NCI-H2171 (cell line): Measurements from ENCODE around the gene SLC12A2.

ENCODE experiments used
- DNase-seq: peaks from one replicate; lab custom pipeline; 2025; lab: John Stamatoyannopoulos, UW

The SLC12A2 gene

DNA sequence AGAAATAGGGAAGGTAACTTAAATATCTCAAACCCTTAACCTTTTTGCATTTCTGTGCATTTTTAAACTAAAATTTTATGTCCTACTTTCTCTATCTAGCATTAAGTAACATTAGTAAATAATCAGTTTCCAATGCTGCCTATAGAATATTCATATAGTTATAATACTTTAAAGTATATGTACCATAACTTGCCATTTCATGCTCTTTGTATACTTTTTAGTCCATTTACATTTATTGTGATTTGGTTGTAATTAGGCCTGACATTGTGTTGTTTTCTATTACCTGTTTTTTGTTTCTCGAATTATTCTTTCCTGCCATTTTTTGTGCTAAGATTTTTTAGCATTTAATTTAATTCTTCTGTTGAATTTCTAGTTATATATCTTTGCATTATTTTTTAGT is 13.7 kb downstream of the SLC12A2 start:
- DNase-seq = no peak

DNA sequence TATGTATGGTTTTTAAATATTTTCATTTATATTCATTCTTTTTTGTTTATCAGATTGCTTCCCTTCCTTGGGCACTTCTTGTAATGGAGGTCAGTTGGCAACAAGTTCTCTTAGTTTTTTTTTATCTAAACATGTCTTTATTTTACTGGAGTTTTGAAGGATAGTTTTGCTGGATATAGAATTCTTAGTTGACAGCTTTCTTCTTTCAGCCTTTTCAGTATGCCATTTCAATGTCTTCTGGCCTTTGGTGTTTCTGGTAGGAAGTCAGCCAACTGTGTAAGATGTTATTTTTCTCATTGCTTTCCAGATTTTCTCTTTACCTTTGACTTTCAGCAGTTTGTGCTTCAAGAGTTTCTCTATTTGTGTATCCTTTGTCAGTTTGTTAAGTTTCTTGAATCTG is 14.2 kb downstream of the SLC12A2 start:
- no peak for DNase-seq

DNA sequence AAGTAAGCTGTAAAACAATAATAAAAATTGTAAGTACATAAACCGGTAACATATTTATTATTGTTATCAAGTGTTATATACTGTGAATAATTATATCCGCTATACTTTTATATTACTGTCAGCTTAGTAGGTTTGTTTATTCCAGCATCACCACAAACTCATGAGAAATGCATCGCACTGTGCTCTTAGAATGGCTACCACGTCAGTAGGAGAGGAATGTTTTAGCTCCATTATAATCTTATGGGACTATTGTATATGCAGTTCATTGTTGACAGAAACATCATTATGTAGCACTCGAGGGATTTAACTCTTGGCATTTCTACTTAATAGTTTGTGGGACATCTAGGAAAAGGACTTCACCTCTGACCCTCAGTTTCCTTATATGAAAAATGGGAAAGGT is 16.4 kb downstream of the SLC12A2 start:
- no peak for DNase-seq

DNA sequence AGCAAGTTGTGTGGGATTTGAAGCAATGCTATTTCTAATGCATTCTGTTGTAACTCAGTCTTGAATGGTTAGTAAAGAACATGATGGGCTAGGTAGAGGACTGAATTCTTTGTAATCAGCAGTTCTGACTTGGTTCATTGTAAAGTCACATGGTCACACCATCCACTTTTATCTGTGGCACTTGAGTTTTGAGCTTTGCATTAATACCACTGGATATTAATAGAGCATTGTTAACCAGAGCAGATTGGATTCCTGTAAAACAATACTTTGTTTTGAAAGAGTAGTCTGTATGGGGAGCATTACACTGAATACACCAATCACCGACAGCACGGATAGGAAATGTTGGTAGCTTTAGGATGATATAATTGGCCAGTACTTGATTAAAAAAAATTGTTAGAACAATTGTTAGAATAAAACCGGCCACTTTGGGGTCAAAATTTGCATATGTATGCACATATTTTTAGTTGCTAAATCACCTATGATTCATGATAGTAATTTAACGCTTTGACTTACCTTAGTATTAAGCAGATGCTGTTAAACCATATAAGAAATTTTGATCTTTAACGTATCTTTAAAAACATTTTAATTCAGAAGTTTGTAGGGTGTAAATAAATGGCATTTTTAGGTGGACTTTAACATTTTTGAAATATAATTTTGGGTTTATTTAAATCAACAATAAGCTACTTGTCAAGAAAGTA is 17.4 kb downstream of the SLC12A2 start:
- DNase-seq = no peak

DNA sequence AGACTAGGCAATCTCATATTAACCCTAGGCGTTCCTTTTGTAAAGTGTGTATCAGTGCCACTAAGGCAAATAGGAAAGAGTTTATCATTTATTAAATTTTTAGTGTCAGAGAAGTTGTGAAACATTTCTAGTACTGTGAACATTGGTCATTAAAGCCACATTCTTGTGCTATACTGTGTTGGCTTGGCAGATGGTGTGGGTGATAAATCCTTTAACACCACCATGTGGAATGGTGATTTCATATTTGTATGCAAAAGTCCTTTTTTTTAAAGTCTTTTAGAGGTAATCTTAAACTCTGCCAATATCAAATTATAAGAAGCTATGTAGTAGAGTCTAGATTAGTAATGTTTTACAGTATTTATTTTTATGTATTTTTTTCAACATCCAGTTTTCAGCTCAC is 18.1 kb downstream of the SLC12A2 start:
- no peak for DNase-seq

DNA sequence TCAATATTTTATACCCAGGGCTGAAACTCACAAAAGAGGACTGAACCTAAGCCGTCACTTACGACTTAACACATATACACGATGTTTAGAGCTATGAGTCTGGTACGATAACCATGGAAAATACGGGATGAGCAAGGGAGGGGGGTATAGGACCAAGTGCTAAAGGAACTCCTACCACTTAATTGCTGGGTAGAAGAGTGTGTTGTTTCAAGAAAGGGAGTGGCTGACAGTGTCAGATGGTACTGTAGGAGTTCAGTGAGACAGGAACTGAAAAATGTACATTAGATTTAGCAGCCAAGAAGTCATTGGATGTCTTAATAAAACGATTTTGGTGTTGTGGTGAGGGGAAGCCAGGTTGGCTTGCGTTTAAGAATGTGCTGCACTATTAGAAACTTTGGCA is 21.6 kb downstream of the SLC12A2 start:
- DNase-seq = no peak

DNA sequence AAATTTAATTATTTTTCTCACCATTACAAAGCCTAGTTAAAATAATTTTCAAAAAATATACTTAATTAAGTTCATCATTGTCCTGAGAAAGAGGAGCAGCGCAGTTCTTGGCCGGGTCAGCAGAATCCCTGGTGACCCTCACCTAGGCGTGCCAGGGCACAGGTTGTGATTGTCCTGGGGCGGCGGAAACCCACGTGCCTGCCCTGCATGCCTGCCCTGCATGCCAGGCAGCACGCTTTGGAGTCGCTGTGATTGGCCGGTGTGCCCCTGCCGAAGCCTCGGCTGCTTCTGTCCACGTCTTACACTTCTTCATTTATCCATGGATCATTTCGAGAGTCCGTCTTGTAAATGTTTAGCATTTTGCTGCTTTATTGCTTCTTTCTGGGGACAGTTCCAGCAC is 25.6 kb downstream of the SLC12A2 start:
- DNase-seq = no peak

DNA sequence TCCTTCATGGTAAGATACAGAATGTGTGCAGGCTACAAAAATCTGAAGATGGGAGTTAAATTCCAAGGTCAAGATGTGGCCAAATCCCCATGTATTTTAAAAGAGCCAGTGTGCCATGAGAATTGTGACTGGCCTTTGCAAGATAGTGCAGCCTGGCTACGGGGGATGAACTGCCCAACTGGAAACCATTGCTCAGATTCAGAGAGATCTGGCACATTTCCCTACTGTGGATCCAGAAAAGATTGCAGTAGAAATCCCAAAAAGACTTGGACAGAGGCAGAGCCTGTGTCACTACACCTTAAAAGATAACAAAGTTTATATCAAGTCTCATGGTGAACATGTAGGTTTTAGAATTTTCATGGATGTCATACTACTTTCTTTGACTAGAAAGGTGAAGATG is 26.2 kb downstream of the SLC12A2 start:
- DNase-seq = no peak

DNA sequence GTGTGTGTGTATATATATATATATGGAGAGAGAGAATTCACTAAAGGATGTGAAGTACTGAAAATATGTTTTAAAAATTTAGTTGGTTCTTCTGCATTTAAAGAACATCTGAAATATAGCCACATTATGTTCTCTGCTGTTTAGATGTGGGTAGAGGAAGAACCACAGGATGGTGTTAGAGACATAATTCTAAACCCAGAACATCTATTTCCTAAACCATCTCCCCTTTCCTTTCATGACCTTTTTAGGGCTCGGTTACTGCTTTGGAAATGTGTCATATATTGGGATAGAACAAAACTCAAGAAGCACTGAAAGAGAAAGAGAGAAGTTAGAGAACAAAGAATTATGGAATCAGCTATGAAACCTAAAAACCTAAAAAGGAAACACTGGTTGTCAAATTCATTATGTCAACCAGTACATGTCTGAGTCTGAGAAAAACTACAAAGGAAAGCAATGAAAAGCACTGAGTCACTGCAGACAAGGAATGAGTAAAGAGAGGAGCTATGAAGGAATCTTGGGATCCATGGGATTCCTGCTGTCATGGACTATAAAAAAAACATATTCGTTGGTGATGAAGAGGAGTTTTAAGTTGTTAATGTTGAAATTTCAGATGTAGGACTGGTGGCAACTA is 28.4 kb downstream of the SLC12A2 start:
- no peak for DNase-seq

DNA sequence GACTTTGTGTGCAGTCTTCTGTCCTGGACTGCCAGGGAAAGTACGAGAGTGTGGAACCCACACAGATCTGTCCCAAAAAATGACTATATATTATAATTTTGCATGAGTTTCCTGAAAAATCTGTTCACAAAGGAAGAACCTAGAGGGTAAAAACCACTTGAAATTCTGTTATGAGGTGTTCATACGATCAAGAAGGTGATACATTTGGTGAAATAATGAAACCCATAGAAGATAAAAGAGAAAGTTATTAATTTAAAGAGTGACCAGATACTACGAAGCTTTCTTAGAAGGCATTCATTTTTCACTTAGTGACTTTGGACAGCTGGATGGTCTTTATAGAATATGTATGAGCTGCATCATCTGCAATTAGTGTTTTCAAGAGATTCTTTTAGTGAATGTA is 32.9 kb downstream of the SLC12A2 start:
- no peak for DNase-seq

DNA sequence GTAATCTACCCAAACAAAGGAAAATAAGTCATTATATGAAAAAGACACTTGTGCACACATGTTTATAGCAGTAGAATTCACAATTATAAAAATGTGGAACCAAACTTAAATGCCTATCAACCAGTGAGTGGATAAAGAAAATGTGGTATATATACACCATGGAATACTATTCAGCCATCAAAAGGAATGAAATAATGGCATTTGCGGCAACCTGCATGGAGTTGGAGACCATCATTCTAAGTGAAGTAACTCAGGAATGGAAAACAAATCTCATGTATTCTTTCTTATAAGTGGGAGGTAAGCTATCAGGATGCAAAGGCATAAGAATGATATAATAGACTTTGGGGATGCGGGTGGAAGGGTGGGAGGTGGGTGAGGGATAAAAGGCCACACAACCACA is 34.6 kb downstream of the SLC12A2 start:
- no peak for DNase-seq

DNA sequence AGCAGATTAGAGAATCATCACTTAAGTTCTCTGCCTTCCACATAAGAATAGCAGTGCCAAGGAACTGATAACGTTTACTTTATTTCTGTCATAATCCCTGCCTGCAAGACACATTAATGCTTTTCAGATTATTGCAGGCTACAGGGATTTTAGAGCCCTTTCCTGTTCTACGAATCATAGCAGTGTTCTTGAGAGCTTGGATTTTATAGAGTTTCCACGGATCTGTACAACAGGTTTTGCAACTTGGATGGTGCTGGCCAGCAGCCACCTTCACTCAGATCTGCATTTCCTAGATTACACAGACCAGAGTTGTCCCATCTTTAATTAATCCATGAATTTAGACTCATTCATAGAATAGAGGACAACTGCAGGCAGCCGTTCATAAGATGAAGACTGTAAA is 38.1 kb downstream of the SLC12A2 start:
- no peak for DNase-seq

DNA sequence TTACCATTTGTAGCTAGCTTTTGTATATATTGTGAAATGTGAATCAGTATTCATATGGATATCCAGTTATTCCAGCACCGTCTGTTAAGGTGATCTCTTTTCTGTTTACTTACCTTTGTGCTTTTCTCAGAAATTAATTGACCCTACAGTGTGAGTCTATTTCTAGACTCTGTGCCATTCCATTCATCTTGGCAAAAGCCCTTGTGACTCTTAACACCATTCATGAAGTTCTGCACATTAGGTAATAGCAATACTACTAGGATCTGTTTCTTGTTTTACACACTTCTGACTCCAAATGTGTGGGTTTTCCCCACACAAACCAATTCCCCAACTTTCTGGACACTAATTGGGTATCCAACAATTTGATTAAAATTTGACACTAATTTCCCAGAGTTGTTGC is 40.4 kb downstream of the SLC12A2 start:
- DNase-seq = no peak

DNA sequence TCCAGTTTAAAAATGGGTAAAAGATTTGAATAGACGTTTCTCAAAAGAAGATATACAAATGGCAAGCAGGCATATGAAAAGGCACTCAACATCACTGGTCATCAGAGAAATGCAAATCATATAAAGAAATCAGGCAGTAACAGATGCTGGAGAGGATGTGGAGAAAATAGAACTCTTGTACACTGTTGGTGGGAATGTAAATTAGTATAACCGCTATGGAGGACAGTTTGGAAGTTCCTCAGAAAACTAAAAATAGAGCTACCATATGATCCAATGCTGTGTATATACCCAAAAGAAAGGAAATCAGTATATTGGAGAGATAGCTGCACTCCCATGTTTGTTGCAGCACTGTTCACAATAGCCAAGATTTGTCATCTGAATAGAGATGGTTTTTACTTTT is 42.7 kb downstream of the SLC12A2 start:
- no peak for DNase-seq

DNA sequence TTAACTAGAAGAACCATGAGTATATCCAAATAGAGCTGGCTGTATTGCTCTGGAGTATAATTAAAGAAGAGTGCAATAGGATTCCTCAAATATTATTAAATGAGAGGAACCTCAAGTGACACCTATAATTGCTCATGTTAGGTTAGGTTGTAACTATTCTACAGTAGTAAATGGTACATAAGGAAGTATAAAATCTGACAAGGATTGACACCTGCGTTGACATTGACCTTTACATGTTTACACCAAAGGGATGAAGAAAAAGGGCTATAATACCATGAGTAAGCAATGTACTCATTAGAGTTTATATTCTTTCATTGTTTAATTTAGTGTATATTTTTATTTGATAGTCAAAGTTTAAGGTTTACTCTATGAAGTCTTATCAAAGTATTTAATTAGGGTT is 48.9 kb downstream of the SLC12A2 start:
- no peak for DNase-seq

DNA sequence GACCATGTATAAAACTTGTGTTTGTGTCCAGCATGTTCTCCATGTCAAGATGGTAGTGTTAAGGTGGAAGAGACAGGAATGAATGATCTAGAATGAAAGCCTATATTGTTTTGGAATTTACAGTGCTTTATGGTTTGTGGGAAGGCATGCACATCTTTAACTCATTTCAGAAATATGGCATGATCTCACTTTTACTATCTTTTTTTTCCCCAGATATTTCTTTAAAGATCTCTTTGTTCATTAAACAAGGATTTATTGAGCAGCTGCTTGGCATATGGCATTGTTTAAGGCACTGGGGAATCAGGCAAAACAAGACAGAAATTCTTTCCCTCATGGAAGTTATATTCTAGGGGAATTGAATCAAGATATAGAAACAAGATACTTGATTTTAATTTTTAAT is 51.7 kb downstream of the SLC12A2 start:
- DNase-seq = no peak

DNA sequence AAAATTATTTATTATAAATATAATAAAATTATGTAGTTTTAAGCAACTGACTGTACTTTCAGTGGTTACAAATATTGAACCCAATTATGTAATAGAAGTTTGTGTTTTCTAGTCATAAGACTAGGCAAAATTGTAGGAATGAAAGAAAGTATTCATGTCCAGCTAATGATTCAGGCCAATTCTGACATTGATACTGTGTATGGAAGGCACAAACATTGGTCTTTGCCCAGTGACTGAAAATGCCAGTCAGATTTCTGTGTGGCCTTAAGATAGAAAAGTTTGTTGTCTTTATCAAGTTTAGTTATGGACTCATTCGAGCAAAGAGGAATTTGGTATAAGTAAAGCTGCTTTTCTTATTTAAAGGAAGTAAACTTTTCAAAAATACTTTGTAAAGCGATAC is 60.3 kb downstream of the SLC12A2 start:
- no peak for DNase-seq

DNA sequence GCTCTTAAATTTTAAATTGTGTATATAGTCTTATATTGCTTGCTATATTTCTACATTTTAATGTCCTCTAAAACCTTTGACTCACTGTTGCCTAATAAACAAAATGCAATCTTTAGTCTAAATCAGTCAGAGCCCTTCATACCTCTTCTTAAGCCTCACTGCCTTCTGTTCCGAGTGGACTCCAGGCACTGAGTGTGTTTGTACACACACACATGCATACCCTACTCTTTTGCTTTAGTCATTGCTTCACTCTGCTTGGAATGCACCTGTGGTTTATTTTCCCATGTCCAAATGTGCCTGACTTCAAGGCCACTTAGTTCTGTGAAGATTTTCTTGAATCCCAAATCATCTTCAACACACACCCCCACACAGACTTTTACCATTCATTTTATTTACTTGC is 60.9 kb downstream of the SLC12A2 start:
- no peak for DNase-seq

DNA sequence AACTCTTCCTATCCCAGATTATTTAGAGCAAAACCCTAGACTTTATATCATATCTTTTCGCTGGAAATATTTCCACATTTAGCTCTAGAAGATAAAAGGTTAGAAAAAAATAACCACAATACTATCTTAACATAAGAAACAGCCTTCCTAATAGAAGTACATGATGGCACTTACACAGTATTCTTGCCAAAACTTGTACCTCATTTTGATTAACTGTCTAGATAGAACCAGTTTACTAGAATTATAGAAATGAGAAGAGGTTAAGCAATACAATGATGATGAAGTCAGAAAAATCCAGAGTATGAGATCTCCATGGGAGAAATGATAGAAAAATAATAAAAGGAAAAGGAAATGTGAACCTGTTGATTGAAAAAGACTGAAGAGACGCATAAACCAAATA is 63.1 kb downstream of the SLC12A2 start:
- no peak for DNase-seq

DNA sequence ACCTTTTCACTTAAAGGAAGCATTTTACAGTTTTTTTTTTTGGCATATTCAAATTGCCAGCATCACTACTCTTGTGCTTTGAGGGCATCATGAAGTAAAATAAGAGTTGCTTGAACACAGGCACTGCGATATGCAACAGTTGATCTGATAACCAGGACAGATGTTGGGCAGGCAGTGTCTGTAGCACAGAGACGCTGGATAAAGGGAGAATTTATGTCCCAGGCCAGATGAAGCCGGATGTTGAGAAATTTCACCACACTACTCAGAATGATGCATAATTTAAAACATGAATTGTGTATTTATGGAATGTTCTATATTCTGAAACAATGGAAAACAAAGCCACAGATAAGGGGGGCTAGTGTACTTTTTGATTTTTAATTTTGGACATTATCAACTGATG is 71.4 kb downstream of the SLC12A2 start:
- no peak for DNase-seq

DNA sequence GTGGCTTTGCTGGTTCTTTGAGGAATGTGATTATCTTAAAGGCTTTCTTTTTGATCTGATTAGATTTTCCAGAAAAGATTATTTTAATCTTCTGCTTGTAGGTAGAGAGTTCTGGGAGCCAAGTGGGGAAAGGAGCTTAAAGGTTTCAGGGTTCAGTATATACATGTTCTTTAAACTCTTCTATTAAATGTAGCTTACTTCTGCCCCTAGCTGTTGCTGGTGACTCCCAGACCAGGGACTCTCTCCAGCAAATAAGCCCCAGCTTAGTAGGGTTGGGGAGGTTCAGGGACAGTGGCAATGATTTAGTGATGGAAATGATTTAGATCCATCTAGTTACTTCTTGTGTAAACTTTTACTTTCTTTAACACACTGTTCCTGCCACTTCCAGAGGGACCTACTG is 72.2 kb downstream of the SLC12A2 start:
- DNase-seq = no peak

DNA sequence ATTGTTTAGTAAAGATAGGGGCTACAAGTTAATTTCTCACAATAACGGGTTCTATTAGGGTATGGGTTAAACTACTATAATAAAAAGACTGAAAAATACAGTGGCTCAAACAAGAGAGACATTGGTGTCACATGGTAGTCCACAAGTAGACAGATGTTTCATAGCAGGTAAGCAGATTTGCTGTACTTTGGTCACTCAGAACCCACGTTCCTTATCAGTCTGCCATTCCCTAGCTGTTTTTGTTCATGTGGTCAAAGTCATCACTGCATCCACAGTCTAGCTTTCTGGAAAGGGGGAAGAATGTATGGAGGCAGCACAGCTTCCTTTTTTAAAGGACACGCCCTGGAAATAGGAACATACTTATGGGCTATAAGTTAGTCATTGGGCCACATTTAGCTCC is 73.0 kb downstream of the SLC12A2 start:
- DNase-seq = no peak

DNA sequence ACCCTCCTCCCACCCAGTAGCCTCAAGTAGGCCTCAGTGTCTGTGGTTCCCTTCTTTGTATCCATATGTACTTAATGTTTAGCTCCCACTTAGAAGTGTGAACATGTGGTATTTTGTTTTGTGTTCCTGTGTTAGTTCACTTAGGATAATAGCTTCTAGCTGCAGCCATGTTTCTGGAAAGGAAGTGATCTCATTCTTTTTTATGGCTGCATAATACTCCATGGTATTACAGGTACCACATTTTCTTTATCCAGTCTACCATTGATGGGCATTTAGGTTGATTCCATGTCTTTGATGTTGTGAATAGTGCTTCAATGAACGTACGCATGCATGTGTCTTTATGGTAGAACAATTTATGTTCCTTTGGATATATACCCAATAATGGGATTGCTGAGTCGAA is 74.8 kb downstream of the SLC12A2 start:
- no peak for DNase-seq

DNA sequence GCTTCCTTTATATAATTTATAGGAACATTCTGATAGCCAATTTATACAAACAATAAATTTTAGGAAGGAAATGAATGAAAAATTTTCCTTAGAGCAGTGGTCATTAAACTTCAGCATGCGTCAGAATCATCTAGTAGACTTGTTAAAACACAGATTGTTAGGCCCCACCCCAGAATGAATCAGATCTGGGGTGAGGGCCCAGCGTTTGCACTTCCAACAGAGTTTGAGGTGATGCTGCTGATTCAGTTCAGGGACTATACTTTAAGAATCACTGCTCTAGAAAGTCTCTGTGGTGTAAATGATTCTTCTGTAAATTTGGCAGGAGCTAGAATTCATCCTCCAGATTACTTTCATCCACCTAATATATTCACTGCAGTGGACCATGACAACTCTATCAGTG is 80.4 kb downstream of the SLC12A2 start:
- no peak for DNase-seq
